Naive B cell (primary cell): ENCODE measurements around the gene OR4D9. TPM values are rescaled to one million over a fixed set of nuclear protein-coding genes. Genes with fewer than 3 reads are reported as not detected.
"Not testable (repeated sequence)": the region's sequence is repeated elsewhere in the genome, so short reads cannot be mapped to it uniquely, and the experiment has no call there.

Source experiments
- ATAC-seq, 2 donors: fragments of 150-1000 bp; cut with Tn5 transposase; 2 replicates each; pipeline ENCODE4 v1.10.0; 2021; ENCODE audit warnings: low read depth in 2 of 2, mild to moderate bottlenecking in 2 of 2, moderate library complexity in 2 of 2
- DNase-seq: peaks from one replicate; pipeline ENCODE4 v3.0.0; 2022
- H3K27ac Mint-ChIP-seq, 6 donors: one replicate each; pipeline ENCODE4 v1.8.0; 2020 to 2022; ENCODE audit warnings: mild to moderate bottlenecking in 6 of 6, mixed read lengths in 6 of 6, moderate library complexity in 5 of 6, inconsistent platforms in 2 of 6
- H3K27me3 Mint-ChIP-seq, 3 donors: one replicate each; pipeline ENCODE4 v1.8.0; 2021 to 2022; ENCODE audit warnings: mixed read lengths in 3 of 3, mild to moderate bottlenecking in 1 of 3
- H3K36me3 Mint-ChIP-seq, 2 donors: one replicate each; pipeline ENCODE4 v1.8.0; 2020 to 2022; ENCODE audit warnings: mixed read lengths in 2 of 2, inconsistent platforms in 1 of 2, mild to moderate bottlenecking in 1 of 2
- H3K4me1 Mint-ChIP-seq, 3 donors: one replicate each; pipeline ENCODE4 v1.8.0; 2020 to 2022; ENCODE audit warnings: mixed read lengths in 3 of 3, inconsistent platforms in 1 of 3, mild to moderate bottlenecking in 1 of 3, moderate library complexity in 1 of 3
- H3K4me3 Mint-ChIP-seq, 8 donors: one replicate each; pipeline ENCODE4 v1.8.0; 2020 to 2022; ENCODE audit warnings: mild to moderate bottlenecking in 8 of 8, mixed read lengths in 8 of 8, moderate library complexity in 8 of 8, inconsistent platforms in 2 of 8
- H3K9me3 Mint-ChIP-seq, 7 donors: one replicate each; pipeline ENCODE4 v1.8.0; 2020 to 2022; ENCODE audit warnings: mixed read lengths in 7 of 7, mild to moderate bottlenecking in 5 of 7, inconsistent platforms in 2 of 7, moderate library complexity in 1 of 7
- polyA plus RNA-seq, 6 donors: library from polyadenylated mRNA; unstranded; fragments of 300-500 nt; fragmentation: Illumina TruSeq; gene quantifications; one replicate each; pipeline ENCODE4 v1.2.3, GENCODE V29; 2021; ENCODE audit warnings: low read depth in 6 of 6

Gene OR4D9
- polyA plus RNA-seq, 6 donors from 2014 or later = not detected

DNA sequence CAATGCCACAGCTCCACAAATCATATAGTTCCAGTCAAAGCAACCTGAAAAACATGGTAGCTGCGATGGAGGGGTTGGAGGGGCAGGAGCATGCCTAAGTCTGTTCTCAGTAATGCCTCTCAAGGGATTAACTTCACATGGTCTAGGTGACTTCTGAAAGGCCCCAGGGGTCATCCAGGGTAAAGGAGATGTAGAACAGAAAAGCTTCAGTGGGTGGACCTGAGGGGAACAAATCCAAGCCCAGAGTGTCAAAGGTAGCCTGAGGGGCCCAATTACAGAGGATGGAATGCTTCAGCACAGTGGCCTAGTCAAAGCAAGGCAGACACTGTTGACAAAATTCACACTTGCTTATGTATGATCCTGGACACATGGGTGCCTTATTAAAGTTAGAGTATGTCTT, 23.3 kb downstream of the OR4D9 start:
- Mint-ChIP-seq H3K9me3 (no peaks in the 10 kb centered on the region), H3K4me1 (peaks cover 0 to 9% (median 0%) of the 10 kb centered on the region in 3 donors)

DNA sequence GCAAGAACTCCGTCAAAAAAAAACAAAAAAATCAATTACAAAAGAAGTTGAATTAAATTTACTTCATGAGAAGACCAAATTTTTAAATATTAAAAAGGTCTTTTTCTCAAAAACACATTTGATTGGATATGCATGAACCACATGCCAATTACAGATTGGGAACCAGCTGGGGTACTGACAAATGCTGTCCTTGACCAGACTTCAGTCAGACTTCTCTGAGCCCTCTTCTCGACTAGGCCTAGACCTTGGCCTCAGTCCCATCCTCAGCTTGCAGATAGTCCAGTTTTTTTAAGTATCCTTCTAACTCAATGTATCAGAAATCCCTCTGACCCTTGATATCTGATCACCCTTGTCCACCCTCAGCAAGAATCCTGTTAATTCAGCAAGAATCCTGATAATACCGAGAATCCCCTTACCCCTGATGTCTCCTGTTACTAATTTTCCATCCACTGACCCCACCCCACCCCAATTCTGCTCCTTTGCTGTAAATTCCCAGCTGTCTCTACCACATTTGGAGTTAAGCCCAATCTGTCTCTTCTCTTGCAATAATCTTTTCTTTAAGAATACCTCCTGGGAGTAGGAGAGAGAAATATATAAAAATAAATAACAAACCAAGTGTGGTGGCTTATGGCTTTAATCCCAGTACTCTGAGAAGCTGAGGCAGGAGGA, 30.9 kb downstream of the OR4D9 start:
- H3K4me3 Mint-ChIP-seq = no peak overlapping the region
- peaks cover 0 to 9% (median 4%) of the 10 kb centered on the region in 3 donors for H3K27me3 Mint-ChIP-seq
- H3K36me3 Mint-ChIP-seq = no peaks in the 10 kb centered on the region
- H3K27ac Mint-ChIP-seq = no peak overlapping the region
- DNase-seq (no peak), ATAC-seq (no peak)
- no peaks in the 10 kb centered on the region for H3K9me3 Mint-ChIP-seq
- H3K4me1 Mint-ChIP-seq = peaks cover 0 to 4% (median 0%) of the 10 kb centered on the region in 3 donors

More for the DNA sequence above, 23.3 kb downstream of the OR4D9 start:
- ATAC-seq (no peak), DNase-seq (no peak)
- Mint-ChIP-seq H3K27ac (peak overlapping the region in 1 of 6 donors; percentile 72), H3K36me3 (no peaks in the 10 kb centered on the region), H3K27me3 (peaks cover 0 to 12% (median 9%) of the 10 kb centered on the region in 3 donors), H3K4me3 (no peak overlapping the region)

DNA sequence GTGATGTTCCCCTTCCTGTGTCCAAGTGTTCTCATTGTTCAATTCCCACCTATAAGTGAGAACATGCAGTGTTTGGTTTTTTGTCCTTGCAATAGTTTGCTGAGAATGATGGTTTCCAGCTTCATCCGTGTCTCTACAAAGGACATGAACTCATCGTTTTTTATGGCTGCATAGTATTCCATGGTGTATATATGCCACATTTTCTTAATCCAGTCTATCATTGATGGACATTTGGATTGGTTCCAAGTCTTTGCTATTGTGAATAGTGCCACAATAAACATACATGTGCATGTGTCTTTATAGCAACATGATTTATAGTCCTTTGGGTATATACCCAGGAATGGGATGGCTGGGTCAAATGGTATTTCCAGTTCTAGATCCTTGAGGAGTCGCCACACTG, 32.4 kb downstream of the OR4D9 start:
- H3K4me1 Mint-ChIP-seq, H3K36me3 Mint-ChIP-seq, H3K9me3 Mint-ChIP-seq, H3K27me3 Mint-ChIP-seq, DNase-seq, H3K27ac Mint-ChIP-seq, ATAC-seq, H3K4me3 Mint-ChIP-seq: not testable (repeated sequence)

DNA sequence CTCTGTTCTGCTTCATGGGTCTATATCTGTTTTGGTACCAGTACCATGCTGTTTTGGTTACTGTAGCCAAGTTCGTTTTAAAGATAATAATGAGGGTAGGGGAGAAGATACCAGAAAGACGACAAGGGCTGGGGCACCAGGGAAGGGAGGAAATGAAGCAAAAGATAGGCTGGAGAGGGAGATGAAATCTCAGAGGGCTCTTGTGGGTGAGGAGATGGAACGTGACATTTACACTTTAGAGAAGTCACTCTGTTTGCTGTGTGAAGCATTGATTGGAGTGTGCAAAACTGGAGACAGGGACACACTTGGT, 33.5 kb downstream of the OR4D9 start:
- H3K9me3 Mint-ChIP-seq = no peaks in the 10 kb centered on the region
- no peak overlapping the region for H3K27ac Mint-ChIP-seq
- H3K27me3 Mint-ChIP-seq = peaks cover 0 to 9% (median 4%) of the 10 kb centered on the region in 3 donors
- H3K4me1 Mint-ChIP-seq = peaks cover 0 to 6% (median 4%) of the 10 kb centered on the region in 3 donors
- DNase-seq (no peak), ATAC-seq (no peak)
- H3K36me3 Mint-ChIP-seq = no peaks in the 10 kb centered on the region
- no peak overlapping the region for H3K4me3 Mint-ChIP-seq

DNA sequence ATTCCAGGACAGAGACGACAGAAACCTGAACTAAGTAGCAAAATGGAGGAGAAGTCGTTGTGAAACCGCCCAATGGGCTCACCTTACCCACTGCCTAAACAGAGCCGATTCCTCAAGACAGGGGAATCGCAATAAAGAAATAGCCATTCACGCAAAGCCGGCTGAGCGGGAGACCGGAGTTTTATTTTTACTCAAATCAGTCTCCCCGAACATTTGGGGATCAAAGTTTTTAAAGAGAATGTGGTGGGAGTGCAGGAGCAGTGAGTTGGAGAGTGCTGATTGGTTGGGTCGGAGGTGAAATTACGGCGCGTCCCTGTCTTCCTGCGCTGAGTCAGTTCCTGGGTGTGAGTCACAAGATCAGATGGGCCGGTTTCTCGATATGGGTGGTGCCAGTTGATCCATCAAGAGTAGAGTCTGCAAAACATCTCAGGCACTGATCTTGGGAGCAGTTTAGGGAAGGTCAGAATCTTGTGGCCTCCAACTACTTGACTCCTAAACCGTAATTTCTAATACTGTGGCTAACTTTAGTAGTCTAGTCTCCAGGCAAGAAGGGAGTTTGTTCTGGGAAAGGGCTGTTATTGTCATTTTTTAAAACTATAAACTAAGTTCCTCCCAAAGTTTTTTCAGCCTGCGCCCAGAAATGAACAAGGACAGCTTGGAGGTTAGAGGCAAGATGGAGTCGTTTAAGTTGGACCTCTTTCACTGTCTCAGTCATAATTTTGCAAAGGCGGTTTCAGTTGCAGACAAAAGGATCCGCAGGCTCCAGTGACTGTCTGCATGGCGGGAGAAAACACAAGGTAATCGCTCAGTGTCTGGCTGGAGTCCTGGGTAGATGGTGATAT, 34.1 kb downstream of the OR4D9 start:
- no peak overlapping the region for H3K27ac Mint-ChIP-seq

DNA sequence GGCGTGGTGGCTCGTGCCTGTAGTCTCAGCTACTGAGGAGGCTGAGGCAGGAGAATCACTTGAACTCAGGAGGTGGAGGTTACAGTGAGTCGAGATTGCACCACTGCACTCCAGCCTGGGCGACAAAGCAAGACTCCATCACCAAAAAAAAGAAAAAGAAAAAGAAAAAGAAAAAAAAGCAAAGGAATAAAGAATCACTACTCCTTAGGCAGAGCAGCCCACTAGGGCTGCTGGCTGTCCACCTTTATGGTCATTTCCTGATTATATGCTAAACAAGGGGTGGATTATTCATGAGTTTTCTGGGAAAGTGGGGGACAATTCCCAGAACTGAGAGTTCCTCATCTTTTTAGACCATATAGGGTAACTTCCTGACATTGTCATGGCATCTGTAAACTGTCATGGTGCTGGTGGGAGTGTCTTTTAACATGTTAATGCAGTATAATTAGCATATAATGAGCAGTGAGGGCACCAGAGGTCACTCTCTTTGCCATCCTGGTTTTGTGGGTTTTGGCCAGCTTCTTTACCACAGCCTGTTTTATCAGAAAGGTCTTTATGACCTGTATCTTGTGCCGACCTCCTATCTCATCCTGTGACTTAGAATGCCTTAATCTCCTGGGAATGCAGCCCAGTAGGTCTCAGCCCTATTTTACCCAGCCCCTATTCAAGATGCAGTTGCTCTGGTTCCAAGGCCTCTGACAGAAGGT, 36.4 kb downstream of the OR4D9 start:
- not testable (repeated sequence) for H3K9me3 Mint-ChIP-seq, DNase-seq, H3K27me3 Mint-ChIP-seq, H3K36me3 Mint-ChIP-seq, ATAC-seq
- peak overlapping the region in 2 of 6 donors; percentile 24 to 37 for H3K27ac Mint-ChIP-seq
- peak overlapping the region in 1 of 8 donors; percentile 60 for H3K4me3 Mint-ChIP-seq
- H3K4me1 Mint-ChIP-seq = peaks cover 13 to 30% (median 15%) of the 10 kb centered on the region in 3 donors

More for the DNA sequence above, 34.1 kb downstream of the OR4D9 start:
- Mint-ChIP-seq H3K27me3 (peaks cover 0 to 9% (median 4%) of the 10 kb centered on the region in 3 donors), H3K36me3 (no peaks in the 10 kb centered on the region), H3K4me3 (no peak overlapping the region), H3K9me3 (peaks cover 0 to under 1% (median 0%) of the 10 kb centered on the region in 7 donors), H3K4me1 (peaks cover 4 to 12% (median 5%) of the 10 kb centered on the region in 3 donors)
- DNase-seq (no peak), ATAC-seq (no peak)

DNA sequence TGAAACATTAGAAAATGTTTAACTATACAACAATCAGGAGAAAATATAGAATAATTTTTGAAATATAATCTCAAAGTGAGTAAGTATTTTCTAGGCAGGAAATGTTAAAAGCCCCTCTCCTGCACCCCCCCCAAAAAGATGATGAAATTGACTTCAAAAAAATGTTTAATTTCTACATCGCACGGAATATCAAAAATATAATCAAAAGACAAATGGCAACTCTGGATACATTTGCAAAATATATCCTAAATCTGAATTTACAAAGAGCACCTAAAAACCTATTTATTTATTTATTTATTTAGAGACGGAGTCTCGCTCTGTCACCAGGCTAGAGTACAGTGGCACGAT, 36.9 kb downstream of the OR4D9 start:
- Mint-ChIP-seq H3K27me3 (peaks cover 0 to 9% (median 4%) of the 10 kb centered on the region in 3 donors), H3K4me3 (peak overlapping the region in 2 of 8 donors; percentile 60 to 73), H3K27ac (peak overlapping the region in 1 of 6 donors; percentile 29), H3K9me3 (peaks cover 0 to 9% (median 0%) of the 10 kb centered on the region in 7 donors), H3K4me1 (peaks cover 13 to 30% (median 15%) of the 10 kb centered on the region in 3 donors), H3K36me3 (no peaks in the 10 kb centered on the region)
- DNase-seq (no peak), ATAC-seq (no peak)

DNA sequence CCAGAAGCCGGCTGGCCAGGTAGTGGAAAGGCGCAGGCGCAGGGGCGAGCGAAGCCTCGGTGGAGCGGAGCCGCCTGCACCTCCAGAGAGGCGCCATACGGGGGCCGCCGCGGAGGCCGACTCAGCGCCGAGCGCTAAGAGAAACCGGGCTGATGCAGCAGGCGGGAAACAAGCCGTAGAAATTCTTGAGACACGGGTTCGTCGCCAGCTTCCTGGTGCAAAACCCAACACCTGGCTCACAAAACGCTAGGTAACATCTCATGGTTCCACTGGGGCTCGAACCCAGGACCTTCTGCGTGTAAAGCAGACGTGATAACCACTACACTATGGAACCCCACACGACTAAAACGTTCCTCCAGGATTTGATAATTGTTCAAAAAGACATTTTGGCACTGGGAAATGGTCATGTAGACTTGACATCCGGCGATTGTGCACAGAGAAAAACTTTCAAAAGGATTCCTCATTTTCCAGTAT, 39.1 kb downstream of the OR4D9 start:
- Mint-ChIP-seq H3K4me3 (peak overlapping the region; percentile 90 to 96 (median 92)), H3K9me3 (peaks cover 0 to 9% (median 0%) of the 10 kb centered on the region in 7 donors), H3K4me1 (peaks cover 13 to 35% (median 15%) of the 10 kb centered on the region in 3 donors), H3K27ac (peak overlapping the region; percentile 88 to 100 (median 98)), H3K36me3 (no peaks in the 10 kb centered on the region), H3K27me3 (peaks cover 0 to 9% (median 2%) of the 10 kb centered on the region in 3 donors)
- DNase-seq = peak; percentile 83
- peak; percentile 87 for ATAC-seq

DNA sequence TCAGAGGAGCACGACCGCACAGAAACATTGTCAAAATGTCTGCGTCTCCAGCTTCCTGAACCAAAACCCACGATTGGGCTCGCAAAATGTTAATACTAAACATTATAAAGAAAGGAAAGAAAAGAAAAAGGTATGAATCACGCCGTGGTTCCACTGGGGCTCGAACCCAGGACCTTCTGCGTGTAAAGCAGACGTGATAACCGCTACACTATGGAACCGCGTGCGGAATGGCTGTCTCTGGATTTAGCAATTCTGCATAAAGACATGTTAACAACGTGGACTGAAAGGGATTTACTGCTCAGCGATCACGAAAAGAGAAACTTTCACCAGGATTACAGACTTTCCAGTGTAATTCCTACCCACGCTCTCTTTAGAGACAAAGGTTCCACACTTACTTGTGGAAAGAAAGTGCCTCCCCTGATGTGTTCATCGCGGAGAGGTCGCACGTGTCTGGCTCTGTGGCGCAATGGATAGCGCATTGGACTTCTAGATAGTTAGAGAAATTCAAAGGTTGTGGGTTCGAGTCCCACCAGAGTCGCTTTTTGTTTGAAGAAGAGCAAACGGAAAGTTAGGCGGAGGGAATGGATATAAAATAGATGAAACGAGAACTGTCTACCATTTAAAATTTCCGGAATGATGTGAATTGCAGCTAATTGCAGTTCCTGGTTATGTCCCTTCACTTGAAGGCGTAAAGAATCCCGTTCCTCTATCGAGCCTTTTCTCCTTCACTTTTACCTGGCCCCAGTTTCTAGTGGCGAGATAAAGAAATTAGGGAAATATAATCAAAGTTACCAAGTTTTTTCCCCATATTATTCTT, 39.7 kb downstream of the OR4D9 start:
- Mint-ChIP-seq H3K4me1 (peaks cover 19 to 41% (median 19%) of the 10 kb centered on the region in 3 donors), H3K9me3 (peaks cover 0 to 9% (median 0%) of the 10 kb centered on the region in 7 donors)

DNA sequence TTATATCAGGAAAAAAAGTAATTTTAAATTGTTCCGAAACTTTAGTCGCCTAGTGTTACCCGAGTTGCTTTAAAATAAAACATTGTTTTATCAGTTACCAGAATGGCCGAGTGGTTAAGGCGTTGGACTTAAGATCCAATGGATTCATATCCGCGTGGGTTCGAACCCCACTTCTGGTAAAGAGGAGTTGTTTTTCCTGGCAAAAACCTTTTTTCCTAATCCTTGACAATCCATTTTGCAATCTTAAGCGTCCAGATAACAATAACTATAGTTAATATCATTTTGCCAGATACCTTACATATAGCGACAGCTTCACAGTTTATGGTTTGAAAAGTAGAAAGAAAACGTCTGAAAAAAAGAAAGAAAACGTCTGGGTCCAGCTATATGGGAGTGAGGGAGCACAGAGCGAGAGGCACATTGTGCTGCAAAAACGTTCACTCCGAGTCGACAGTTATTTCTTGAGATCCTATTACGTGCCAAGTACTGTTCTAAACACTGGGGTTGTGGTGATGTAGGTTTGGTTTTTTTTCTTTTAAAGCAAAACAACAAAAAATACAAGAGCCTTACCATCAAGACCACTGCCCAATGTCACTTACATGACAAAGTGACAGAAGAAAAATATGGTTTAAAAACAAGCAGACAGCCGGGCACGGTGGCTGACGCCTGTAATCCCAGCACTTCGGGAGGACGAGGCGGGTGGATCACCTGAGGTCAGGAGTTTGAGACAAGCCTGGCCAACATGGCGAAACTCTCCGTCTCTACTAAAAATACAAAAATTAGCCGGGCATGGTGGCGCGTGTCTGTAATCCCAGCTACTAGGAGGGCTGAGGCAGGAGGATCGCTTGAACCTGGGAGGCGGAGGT, 40.6 kb downstream of the OR4D9 start:
- Mint-ChIP-seq H3K27ac (peak overlapping the region in 4 of 6 donors; percentile 25 to 100 (median 94)), H3K4me3 (peak overlapping the region; percentile 90 to 96 (median 92)), H3K27me3 (peaks cover 0 to 20% (median 0%) of the 10 kb centered on the region in 3 donors), H3K36me3 (no peaks in the 10 kb centered on the region), H3K4me1 (peaks cover 23 to 50% (median 26%) of the 10 kb centered on the region in 3 donors), H3K9me3 (peaks cover 0 to 9% (median 0%) of the 10 kb centered on the region in 7 donors)
- no peak for ATAC-seq
- DNase-seq = no peak

More for the DNA sequence above, 39.7 kb downstream of the OR4D9 start:
- ATAC-seq (peak; percentile 47 to 54), DNase-seq (peak; percentile 72)
- peak overlapping the region; percentile 88 to 100 (median 98) for H3K27ac Mint-ChIP-seq
- H3K36me3 Mint-ChIP-seq = no peaks in the 10 kb centered on the region
- peak overlapping the region; percentile 90 to 96 (median 92) for H3K4me3 Mint-ChIP-seq
- peaks cover 0 to 15% (median 0%) of the 10 kb centered on the region in 3 donors for H3K27me3 Mint-ChIP-seq

DNA sequence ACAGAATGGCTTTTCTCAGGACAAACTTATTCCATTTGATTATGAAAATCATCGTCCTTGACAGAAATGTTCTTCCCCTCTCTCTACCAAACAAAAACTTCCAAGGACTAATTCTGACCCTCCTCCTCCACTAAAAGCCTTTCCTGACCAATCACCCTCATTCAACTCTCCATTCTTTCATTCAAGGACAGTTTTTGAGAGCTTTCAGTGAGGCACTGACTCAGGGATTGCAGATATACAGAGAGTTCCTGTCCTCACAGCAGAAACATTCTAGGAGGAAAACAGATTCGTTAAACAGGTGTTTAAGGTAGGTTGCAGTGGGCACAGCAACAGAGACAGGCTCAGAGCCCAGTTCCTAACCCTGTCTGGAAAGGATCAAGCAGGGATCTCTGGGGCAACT, 41.5 kb downstream of the OR4D9 start:
- H3K27ac Mint-ChIP-seq = peak overlapping the region in 1 of 6 donors; percentile 32
- H3K27me3 Mint-ChIP-seq = peaks cover 0 to 21% (median 0%) of the 10 kb centered on the region in 3 donors
- DNase-seq = no peak
- H3K4me3 Mint-ChIP-seq = peak overlapping the region in 2 of 8 donors; percentile 17 to 81
- H3K4me1 Mint-ChIP-seq = peaks cover 28 to 58% (median 32%) of the 10 kb centered on the region in 3 donors
- H3K36me3 Mint-ChIP-seq = no peaks in the 10 kb centered on the region
- H3K9me3 Mint-ChIP-seq = peaks cover 0 to 9% (median 0%) of the 10 kb centered on the region in 7 donors
- ATAC-seq = no peak
